Skeletal muscle cell (primary cell): ENCODE measurements around the gene C19orf25.
A peak's percentile ranks its signal among the peaks of the same experiment; 100 is the strongest.
"Not testable (repeated sequence)": the region's sequence is repeated elsewhere in the genome, so short reads cannot be mapped to it uniquely, and the experiment has no call there.

Experiments used
- DNase-seq: peaks from one replicate; pipeline ENCODE4 v3.0.0-alpha.2; 2010; ENCODE audit warnings: low read depth
- H3K4me3 ChIP-seq: 2 replicates; pipeline ENCODE4 v1.5.1; 2011; ENCODE audit warnings: low read depth, mild to moderate bottlenecking, control low read depth, low read length, moderate library complexity

Gene C19orf25

GRCh38 chr19:1478934-1479707 is at the start of gene C19orf25:
C19orf25 (minus strand) TSS chr19:1479215; CDS start chr19:1478903, 312 bp downstream.
- peak; percentile 69 for DNase-seq
- H3K4me3 ChIP-seq, result peak within 1 kb of the TSS; percentile 88

- no peak overlapping the region for H3K4me3 ChIP-seq
- DNase-seq, result no peak
Measured at GRCh38 chr19:1527650-1528309, 48.8 kb upstream of the C19orf25 start.

DNA sequence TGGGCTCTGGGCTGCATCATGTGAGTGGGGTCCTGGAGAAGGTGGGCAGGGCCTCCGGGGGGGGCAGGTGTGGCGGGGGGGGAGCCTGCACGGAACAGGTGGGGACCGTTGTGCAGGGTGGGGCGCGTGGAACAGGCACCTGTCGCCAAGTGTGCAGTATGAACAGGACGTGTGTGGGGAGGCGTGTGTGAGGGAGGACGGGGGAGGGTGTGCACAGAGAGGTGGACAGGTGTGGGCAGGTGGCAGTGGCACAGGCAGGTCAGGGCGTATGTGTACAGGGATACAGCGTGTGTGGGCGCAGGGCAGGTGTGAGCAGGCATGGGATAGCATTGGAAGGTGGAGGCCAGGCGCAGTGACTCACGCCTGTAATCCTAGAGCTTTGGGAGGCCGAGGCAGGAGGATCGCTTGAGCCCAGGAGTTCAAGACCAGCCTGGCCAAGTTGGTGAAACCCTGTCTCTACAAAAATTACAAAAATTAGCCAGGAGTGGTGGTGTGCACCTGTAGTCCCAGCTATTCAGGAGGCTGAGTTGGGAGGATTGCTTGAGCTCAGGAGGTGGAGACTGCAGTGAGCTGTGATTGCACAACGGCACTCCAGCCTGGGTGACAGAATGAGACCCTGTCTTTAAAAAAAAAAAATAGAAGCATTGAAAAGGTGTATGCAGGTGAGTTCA is 48.1 kb upstream of the C19orf25 start:
- no peak for DNase-seq
- H3K4me3 ChIP-seq, result no peak overlapping the region

- no peak overlapping the region for H3K4me3 ChIP-seq
- DNase-seq, result no peak
Measured at GRCh38 chr19:1526066-1526778, 47.2 kb upstream of the C19orf25 start.

DNA sequence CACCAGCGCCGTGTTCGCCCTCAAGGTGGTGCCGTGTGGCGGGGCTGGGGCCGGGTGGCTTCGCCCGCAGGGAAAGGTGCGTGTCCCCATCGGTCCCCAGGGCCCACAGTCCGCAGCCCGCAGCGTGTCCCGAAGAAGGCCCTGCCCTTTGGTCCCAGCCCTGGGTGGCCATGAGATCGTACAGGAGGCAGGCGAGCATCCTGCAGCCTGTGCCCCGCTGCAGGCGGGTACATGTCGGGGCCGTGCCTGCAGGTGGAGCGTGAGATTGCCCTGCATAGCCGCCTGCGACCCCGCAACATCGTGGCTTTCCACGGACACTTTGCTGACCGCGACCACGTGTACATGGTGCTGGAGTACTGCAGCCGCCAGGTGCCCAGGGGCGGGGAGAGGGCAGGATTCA is 46.3 kb upstream of the C19orf25 start:
- H3K4me3 ChIP-seq, result no peak overlapping the region
- no peak for DNase-seq

DNA sequence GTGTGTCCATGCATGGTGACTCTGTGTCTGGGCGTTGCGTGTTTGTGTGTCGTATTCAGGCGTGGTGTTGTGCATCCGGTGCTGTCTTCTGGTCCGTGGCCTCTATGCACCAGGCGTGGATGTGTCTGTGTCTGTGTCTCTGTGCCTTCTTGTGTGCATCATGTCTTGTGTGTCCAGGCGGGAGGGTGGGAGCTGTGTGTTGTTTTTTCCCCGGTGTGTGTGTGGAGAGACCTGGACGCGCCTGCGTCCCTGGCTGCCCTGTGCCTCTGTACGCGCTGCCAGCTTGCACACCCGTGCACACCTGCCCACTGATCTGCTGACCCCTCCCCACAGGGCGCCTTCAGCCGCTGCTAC is 45.9 kb upstream of the C19orf25 start:
- no peak overlapping the region for H3K4me3 ChIP-seq
- DNase-seq, result no peak

DNA sequence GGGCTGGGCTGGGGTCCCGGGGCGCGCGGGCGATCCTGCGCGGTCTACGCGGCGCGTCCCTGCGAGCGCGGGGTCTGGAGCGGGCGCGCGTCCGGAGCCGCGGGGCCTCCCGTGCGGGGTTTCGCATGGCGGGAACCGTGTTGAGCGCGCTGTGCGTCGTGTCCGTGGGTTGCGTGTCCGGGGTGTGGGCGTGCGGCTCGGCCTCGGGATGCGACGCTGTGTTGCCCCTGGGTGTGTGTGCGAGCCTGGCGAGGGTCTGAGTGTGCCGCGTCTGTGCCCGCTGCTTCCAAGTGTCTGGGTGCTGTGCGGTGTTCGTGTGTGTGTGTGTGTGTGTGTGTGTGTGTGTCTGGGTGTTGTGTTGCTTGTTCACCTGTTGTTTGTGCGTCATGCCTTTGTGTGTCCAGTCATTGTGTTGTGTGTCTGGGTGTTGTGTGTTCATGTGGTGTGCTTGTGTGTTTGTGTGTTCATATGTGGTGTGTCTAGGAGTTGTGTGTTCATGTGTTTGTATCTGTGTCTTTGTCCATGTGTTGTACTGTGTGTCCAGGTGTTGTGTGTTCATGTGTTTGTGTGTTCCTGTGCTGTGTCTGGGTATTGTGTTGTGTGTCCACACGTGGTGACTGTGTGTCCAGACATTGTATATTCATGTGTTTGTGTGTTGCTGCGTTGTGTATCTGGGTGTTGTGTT is 45.4 kb upstream of the C19orf25 start:
- no peak overlapping the region for H3K4me3 ChIP-seq
- no peak for DNase-seq

- no peak within 1 kb of the TSS for H3K4me3 ChIP-seq
- no peak for DNase-seq
Measured at GRCh38 chr19:1523412-1524286, 44.6 kb upstream of the C19orf25 start, which contains the start of gene PLK5. PLK5 (plus strand) TSS chr19:1524077; CDS start chr19:1526997, 2,920 bp downstream.

GRCh38 chr19:1522838-1523237 is 43.8 kb upstream of the C19orf25 start:
- DNase-seq, result no peak
- H3K4me3 ChIP-seq, result no peak overlapping the region

DNA sequence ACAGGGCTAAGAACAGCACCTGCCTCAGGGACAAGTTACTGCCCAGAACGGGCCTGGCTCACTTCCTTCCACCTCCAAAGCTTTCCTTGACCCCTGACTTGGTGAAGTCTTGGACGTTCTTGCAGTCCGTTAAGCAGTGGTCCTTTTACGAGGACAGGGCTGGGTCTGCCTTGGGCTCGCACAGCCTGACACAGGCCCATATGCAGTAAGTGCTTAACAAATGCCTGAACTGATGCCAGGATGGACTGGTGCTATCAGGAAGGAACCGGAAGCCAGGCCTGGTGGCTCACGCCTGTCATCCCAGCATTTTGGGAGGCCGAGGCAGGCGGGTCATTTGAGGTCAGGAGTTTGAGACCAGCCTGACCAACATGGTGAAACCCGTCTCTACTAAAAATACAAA is 43.0 kb upstream of the C19orf25 start:
- DNase-seq, result no peak
- H3K4me3 ChIP-seq, result no peak overlapping the region

GRCh38 chr19:1521636-1522035 is 42.6 kb upstream of the C19orf25 start:
- DNase-seq, result no peak
- no peak overlapping the region for H3K4me3 ChIP-seq

DNA sequence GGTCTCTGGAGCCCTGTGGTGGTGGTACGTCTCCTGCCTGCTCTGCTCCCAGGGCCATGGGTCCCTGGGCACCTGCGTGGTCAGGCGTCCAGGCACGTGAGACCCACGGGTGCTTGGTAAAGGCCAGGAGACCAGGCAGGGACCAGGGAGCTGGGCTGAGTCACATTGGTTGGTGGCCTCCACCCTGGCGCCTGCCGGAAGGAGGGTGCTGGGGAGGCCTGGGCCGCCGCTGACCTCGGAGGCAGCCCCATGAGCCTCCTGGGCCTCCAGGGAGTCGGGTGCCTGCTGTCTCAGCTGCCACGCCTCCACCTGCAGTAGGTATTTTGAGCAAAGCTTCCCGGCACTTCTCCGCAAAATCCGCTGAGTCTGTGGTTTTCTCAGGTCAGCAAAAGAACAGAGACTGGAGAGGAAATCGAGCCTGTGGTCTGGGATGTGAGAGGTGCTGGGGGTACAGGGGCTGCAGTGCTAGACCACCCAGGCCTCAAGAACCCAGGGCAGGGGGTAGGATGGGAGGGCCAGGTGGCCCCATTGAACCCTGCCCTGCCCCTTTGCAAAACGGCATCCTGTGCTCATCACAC is 41.3 kb upstream of the C19orf25 start:
- no peak overlapping the region for H3K4me3 ChIP-seq

GRCh38 chr19:1519802-1520201 is 40.8 kb upstream of the C19orf25 start:
- not testable (repeated sequence) for DNase-seq, H3K4me3 ChIP-seq

More for the DNA sequence above, 41.3 kb upstream of the C19orf25 start:
- no peak for DNase-seq

GRCh38 chr19:1518471-1518870 is 39.5 kb upstream of the C19orf25 start:
- H3K4me3 ChIP-seq, result no peak overlapping the region
- no peak for DNase-seq

DNA sequence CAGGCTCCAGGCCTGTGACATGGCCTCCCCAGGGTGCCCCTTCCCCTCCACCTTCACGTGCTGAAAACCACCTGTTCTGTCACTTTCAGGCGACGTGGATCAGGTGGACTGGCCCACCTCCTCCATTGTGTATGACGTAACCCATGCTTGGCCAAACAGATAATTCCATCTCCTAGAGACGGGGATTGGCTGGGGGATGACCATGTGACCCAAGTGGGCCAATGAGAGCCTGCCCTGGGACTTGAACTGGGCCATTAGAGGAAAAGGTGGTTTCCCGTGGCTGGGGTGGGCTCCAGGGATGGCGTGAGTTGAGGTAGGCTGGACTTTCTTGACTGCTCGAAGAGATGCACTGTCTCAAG is 37.4 kb upstream of the C19orf25 start:
- H3K4me3 ChIP-seq, result no peak overlapping the region
- DNase-seq, result no peak

GRCh38 chr19:1514986-1515721 is 36.1 kb upstream of the C19orf25 start:
- DNase-seq, result no peak
- no peak overlapping the region for H3K4me3 ChIP-seq

- H3K4me3 ChIP-seq, result no peak overlapping the region
Measured at GRCh38 chr19:1514295-1514661, 35.3 kb upstream of the C19orf25 start.

More at GRCh38 chr19:1514295-1514661, 35.3 kb upstream of the C19orf25 start:
- no peak for DNase-seq
